Measurements from ENCODE around the gene PRKAR2B. TPM values are rescaled to one million over a fixed set of nuclear protein-coding genes. Genes with fewer than 3 reads are reported as not detected.
"Not testable (repeated sequence)": the region's sequence is repeated elsewhere in the genome, so short reads cannot be mapped to it uniquely, and the experiment has no call there.

Gene PRKAR2B
- polyA plus RNA-seq, 1 donor from 2014 or later: 297 TPM

GRCh38 chr7:107056058-107056457, 11.6 kb downstream of the PRKAR2B start:
- H3K27ac ChIP-seq (ENCODE audit: low read length); H3K4me3 ChIP-seq (ENCODE audit: low read length); H2AFZ ChIP-seq (ENCODE audit: low read depth, low read length); H3K4me2 ChIP-seq (ENCODE audit: low read length); H3K9me2 ChIP-seq (ENCODE audit: insufficient read depth, low read length); H3K36me3 ChIP-seq (ENCODE audit: insufficient read depth, low read length); H3K9me3 ChIP-seq (ENCODE audit: low read length); H3K27me3 ChIP-seq (ENCODE audit: insufficient read depth, low read depth, low read length); H3F3A ChIP-seq (ENCODE audit: insufficient read depth, low read length, poor library complexity, severe bottlenecking); H3K9ac ChIP-seq (ENCODE audit: low read length): not testable (repeated sequence)
- Histone ChIP-seq H4K20me1 (ENCODE audit: insufficient read depth) (peaks cover 15% of the 10 kb centered on the region), H3K79me2 (replicated peaks; ENCODE audit: insufficient read depth, low read length) (peaks cover 67% of the 10 kb centered on the region)

DNA sequence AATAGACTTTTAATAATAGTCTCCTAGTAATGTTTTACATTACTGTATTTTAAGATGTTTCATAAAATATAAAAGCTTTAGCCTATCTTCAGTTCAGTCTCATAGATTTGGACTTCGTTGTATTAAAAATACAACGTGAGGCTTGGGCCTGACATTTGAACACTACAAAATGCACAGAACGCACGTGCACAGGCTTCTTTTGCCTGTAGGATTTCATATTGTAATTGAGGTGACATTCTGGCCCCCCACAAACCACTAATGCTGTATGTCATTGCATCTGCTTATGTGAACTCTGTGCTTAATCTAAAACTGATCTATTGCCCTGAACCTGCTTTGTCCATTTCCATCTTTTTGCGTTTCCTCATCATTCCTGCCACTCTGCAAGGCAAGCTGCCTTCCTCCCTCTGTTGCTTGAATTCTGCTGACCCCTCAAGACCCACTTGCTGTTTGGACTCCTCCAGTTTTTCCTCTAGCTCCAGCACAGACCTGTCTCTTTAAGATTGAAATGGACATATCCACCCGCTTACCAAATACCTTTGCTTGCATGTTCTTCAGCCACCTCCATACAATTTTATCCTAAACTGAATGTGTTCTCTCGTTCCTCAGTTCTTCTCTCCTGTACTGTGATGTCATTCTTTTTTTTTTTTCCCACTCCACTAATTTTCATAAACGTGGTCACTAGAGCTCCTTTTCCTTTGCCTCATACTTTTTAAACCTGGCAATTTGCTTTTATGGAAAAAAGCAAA, 12.4 kb downstream of the PRKAR2B start:
- Histone ChIP-seq H3K27me3 (ENCODE audit: insufficient read depth, low read depth, low read length) (no peaks in the 10 kb centered on the region), H3K36me3 (ENCODE audit: insufficient read depth, low read length) (no peaks in the 10 kb centered on the region), H4K20me1 (ENCODE audit: insufficient read depth) (peaks cover 15% of the 10 kb centered on the region), H3K9me3 (ENCODE audit: low read length) (no peaks in the 10 kb centered on the region), H3K9ac (ENCODE audit: low read length) (no peak overlapping the region), H3K9me2 (ENCODE audit: insufficient read depth, low read length) (no peaks in the 10 kb centered on the region), H3K4me2 (ENCODE audit: low read length) (no peak overlapping the region), H3K4me3 (ENCODE audit: low read length) (no peak overlapping the region), H3K79me2 (replicated peaks; ENCODE audit: insufficient read depth, low read length) (peaks cover 63% of the 10 kb centered on the region), H3F3A (ENCODE audit: insufficient read depth, low read length, poor library complexity, severe bottlenecking) (no peaks in the 10 kb centered on the region), H3K27ac (ENCODE audit: low read length) (no peak overlapping the region), H2AFZ (ENCODE audit: low read depth, low read length) (no peak overlapping the region)
- TF ChIP-seq EZH2 (IDR thresholded peaks at IDR 0.05; ENCODE audit: borderline replicate concordance, insufficient read depth, low read length, poor library complexity, severe bottlenecking) (no peak), MXI1 (conservative IDR thresholded peaks at IDR 0.05; ENCODE audit: poor library complexity, severe bottlenecking) (no peak), SMC3 (conservative IDR thresholded peaks at IDR 0.05; ENCODE audit: poor library complexity) (no peak), REST (IDR thresholded peaks at IDR 0.05; ENCODE audit: borderline replicate concordance) (no peak), TAF1 (IDR thresholded peaks at IDR 0.05; ENCODE audit: low read depth) (no peak), POLR2AphosphoS5 (IDR thresholded peaks at IDR 0.05) (no peak), EP300 (conservative IDR thresholded peaks at IDR 0.05; ENCODE audit: poor library complexity, severe bottlenecking) (no peak)
- TF ChIP-seq, protein P1, sequence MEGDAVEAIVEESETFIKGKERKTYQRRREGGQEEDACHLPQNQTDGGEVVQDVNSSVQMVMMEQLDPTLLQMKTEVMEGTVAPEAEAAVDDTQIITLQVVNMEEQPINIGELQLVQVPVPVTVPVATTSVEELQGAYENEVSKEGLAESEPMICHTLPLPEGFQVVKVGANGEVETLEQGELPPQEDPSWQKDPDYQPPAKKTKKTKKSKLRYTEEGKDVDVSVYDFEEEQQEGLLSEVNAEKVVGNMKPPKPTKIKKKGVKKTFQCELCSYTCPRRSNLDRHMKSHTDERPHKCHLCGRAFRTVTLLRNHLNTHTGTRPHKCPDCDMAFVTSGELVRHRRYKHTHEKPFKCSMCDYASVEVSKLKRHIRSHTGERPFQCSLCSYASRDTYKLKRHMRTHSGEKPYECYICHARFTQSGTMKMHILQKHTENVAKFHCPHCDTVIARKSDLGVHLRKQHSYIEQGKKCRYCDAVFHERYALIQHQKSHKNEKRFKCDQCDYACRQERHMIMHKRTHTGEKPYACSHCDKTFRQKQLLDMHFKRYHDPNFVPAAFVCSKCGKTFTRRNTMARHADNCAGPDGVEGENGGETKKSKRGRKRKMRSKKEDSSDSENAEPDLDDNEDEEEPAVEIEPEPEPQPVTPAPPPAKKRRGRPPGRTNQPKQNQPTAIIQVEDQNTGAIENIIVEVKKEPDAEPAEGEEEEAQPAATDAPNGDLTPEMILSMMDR (IDR thresholded peaks at IDR 0.05; ENCODE audit: poor library complexity, severe bottlenecking): no peak

DNA sequence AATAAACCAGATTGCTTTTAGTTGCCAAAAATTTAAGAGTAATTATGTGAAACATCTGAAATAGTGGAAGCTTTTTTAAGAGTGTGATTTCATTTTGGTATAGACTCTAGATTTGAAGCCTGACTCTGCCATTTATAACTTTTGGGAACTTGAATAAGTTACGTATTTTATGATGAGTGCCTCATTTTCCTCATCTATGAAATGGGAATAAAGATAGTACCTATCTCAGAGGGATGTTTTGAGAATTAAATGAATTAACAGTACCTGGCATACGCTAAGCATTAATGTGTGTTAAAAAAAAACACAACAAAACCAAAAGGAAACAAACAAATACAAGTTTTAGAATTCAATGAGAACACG, 12.9 kb downstream of the PRKAR2B start:
- no peak overlapping the region for H2AFZ ChIP-seq (ENCODE audit: low read depth, low read length)
- H3K36me3 ChIP-seq (ENCODE audit: insufficient read depth, low read length): no peaks in the 10 kb centered on the region
- peaks cover 63% of the 10 kb centered on the region for H3K79me2 ChIP-seq (replicated peaks; ENCODE audit: insufficient read depth, low read length)
- no peaks in the 10 kb centered on the region for H3F3A ChIP-seq (ENCODE audit: insufficient read depth, low read length, poor library complexity, severe bottlenecking)
- no peak overlapping the region for H3K4me3 ChIP-seq (ENCODE audit: low read length)
- TF ChIP-seq EP300 (conservative IDR thresholded peaks at IDR 0.05; ENCODE audit: poor library complexity, severe bottlenecking): no peak
- no peak for TF ChIP-seq MXI1 (conservative IDR thresholded peaks at IDR 0.05; ENCODE audit: poor library complexity, severe bottlenecking)
- TF ChIP-seq POLR2AphosphoS5 (IDR thresholded peaks at IDR 0.05): no peak
- no peak for TF ChIP-seq TAF1 (IDR thresholded peaks at IDR 0.05; ENCODE audit: low read depth)
- TF ChIP-seq SMC3 (conservative IDR thresholded peaks at IDR 0.05; ENCODE audit: poor library complexity): no peak
- no peak for TF ChIP-seq EZH2 (IDR thresholded peaks at IDR 0.05; ENCODE audit: borderline replicate concordance, insufficient read depth, low read length, poor library complexity, severe bottlenecking)
- TF ChIP-seq REST (IDR thresholded peaks at IDR 0.05; ENCODE audit: borderline replicate concordance): no peak
- TF ChIP-seq RAD21 (conservative IDR thresholded peaks at IDR 0.05): no peak
- TF ChIP-seq, protein P1 (IDR thresholded peaks at IDR 0.05; ENCODE audit: poor library complexity, severe bottlenecking): no peak
- H3K4me2 ChIP-seq (ENCODE audit: low read length): no peak overlapping the region
- no peak overlapping the region for H3K9ac ChIP-seq (ENCODE audit: low read length)
- no peak overlapping the region for H3K27ac ChIP-seq (ENCODE audit: low read length)
- H3K27me3 ChIP-seq (ENCODE audit: insufficient read depth, low read depth, low read length): no peaks in the 10 kb centered on the region
- H3K9me2 ChIP-seq (ENCODE audit: insufficient read depth, low read length): no peaks in the 10 kb centered on the region
- peaks cover 15% of the 10 kb centered on the region for H4K20me1 ChIP-seq (ENCODE audit: insufficient read depth)
- H3K9me3 ChIP-seq (ENCODE audit: low read length): no peaks in the 10 kb centered on the region
